ENCODE data around the gene WDR1. TPM values are rescaled to one million over a fixed set of nuclear protein-coding genes. Genes with fewer than 3 reads are reported as not detected.

Gene WDR1
- total and polyA plus RNA-seq, 2 donors (not counting 3 experiments of a cell fraction or from before 2014, with no cell fraction given) = 590 to 660 TPM

GRCh38 chr4:10045481-10045880 lies 71.1 kb downstream of the WDR1 start:
- POLR2A ChIA-PET = no interaction called here
- H3K9me1 ChIP-seq (replicated peaks; ENCODE audit: control insufficient read depth, extremely low read depth, insufficient read depth, low read length) = no peaks in the 10 kb centered on the region
- FAIRE-seq (no peak), DNase-seq (ENCODE audit: low read depth, low spot score) (no peak)
- dilution Hi-C loops (cut with MboI; ENCODE audit: extremely low pct_ligation_motif_present, low sequenced_read_pairs) = no loop called here
- no peak overlapping the region for H3K27ac ChIP-seq (ENCODE audit: insufficient read depth, low read depth, low read length)
- H3K36me3 ChIP-seq (ENCODE audit: control insufficient read depth in 2 of 2, extremely low read depth in 1 of 2, insufficient read depth in 2 of 2, low read length in 2 of 2) = no peaks in the 10 kb centered on the region
- no peaks in the 10 kb centered on the region for H3K4me1 ChIP-seq (ENCODE audit: control insufficient read depth, extremely low read depth, insufficient read depth, low read length)
- no peak overlapping the region for H3K4me2 ChIP-seq (ENCODE audit: insufficient read depth, low read length)
- H3K27me3 ChIP-seq (ENCODE audit: control insufficient read depth in 2 of 2, insufficient read depth in 2 of 2, low read length in 2 of 2) = peaks cover 0 to 7% of the 10 kb centered on the region in 2 experiments
- TF ChIP-seq, protein P1, sequence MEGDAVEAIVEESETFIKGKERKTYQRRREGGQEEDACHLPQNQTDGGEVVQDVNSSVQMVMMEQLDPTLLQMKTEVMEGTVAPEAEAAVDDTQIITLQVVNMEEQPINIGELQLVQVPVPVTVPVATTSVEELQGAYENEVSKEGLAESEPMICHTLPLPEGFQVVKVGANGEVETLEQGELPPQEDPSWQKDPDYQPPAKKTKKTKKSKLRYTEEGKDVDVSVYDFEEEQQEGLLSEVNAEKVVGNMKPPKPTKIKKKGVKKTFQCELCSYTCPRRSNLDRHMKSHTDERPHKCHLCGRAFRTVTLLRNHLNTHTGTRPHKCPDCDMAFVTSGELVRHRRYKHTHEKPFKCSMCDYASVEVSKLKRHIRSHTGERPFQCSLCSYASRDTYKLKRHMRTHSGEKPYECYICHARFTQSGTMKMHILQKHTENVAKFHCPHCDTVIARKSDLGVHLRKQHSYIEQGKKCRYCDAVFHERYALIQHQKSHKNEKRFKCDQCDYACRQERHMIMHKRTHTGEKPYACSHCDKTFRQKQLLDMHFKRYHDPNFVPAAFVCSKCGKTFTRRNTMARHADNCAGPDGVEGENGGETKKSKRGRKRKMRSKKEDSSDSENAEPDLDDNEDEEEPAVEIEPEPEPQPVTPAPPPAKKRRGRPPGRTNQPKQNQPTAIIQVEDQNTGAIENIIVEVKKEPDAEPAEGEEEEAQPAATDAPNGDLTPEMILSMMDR (IDR thresholded peaks at IDR 0.05; ENCODE audit: extremely low read depth in 1 of 2, insufficient read depth in 1 of 2, low read depth in 1 of 2, low read length in 2 of 2) = no peak
- no peak overlapping the region for H2AFZ ChIP-seq (ENCODE audit: low read depth, low read length)
- no TSS peak for BruUV-seq (replicated peaks)
- H3K79me2 ChIP-seq (ENCODE audit: control insufficient read depth, insufficient read depth, low read length) = no peaks in the 10 kb centered on the region
- no peaks in the 10 kb centered on the region for H4K20me1 ChIP-seq (replicated peaks; ENCODE audit: control insufficient read depth, extremely low read depth, insufficient read depth, low read length)
- no peak overlapping the region for H3K9ac ChIP-seq (replicated peaks; ENCODE audit: extremely low read depth, insufficient read depth, low read length)
- H3K4me3 ChIP-seq (replicated peaks in 1 of 3; ENCODE audit: insufficient read depth in 1 of 3, low read depth in 1 of 3, low read length in 3 of 3) = no peak overlapping the region
- intact Hi-C loops (cut with micrococcal nuclease) = no loop called here
- no peaks in the 10 kb centered on the region for H3K9me3 ChIP-seq (replicated peaks; ENCODE audit: control insufficient read depth, insufficient read depth, low read length)
- CTCF ChIA-PET = no interaction called here

GRCh38 chr4:10041036-10041435 lies 75.6 kb downstream of the WDR1 start:
- Histone ChIP-seq H3K4me2 (ENCODE audit: insufficient read depth, low read length) (no peak overlapping the region), H3K4me3 (replicated peaks in 1 of 3; ENCODE audit: insufficient read depth in 1 of 3, low read depth in 1 of 3, low read length in 3 of 3) (no peak overlapping the region), H4K20me1 (replicated peaks; ENCODE audit: control insufficient read depth, extremely low read depth, insufficient read depth, low read length) (no peaks in the 10 kb centered on the region), H3K4me1 (ENCODE audit: control insufficient read depth, extremely low read depth, insufficient read depth, low read length) (no peaks in the 10 kb centered on the region), H3K79me2 (ENCODE audit: control insufficient read depth, insufficient read depth, low read length) (no peaks in the 10 kb centered on the region), H3K27me3 (ENCODE audit: control insufficient read depth in 2 of 2, insufficient read depth in 2 of 2, low read length in 2 of 2) (peaks cover 0 to 8% of the 10 kb centered on the region in 2 experiments), H3K36me3 (ENCODE audit: control insufficient read depth in 2 of 2, extremely low read depth in 1 of 2, insufficient read depth in 2 of 2, low read length in 2 of 2) (no peaks in the 10 kb centered on the region), H3K27ac (ENCODE audit: insufficient read depth, low read depth, low read length) (no peak overlapping the region), H3K9me3 (replicated peaks; ENCODE audit: control insufficient read depth, insufficient read depth, low read length) (no peaks in the 10 kb centered on the region), H3K9ac (replicated peaks; ENCODE audit: extremely low read depth, insufficient read depth, low read length) (no peak overlapping the region), H2AFZ (ENCODE audit: low read depth, low read length) (no peak overlapping the region), H3K9me1 (replicated peaks; ENCODE audit: control insufficient read depth, extremely low read depth, insufficient read depth, low read length) (no peaks in the 10 kb centered on the region)
- no peak for FAIRE-seq
- no peak for DNase-seq (ENCODE audit: low read depth, low spot score)
- dilution Hi-C loops (cut with MboI; ENCODE audit: extremely low pct_ligation_motif_present, low sequenced_read_pairs) = no loop called here
- intact Hi-C loops (cut with micrococcal nuclease) = no loop called here
- ChIA-PET POLR2A (no interaction called here), CTCF (interaction anchor here (1.0 to 1.4 kb wide), 2 partner anchors 22 to 24 kb away, joined by 4 to 5 read pairs; no protein-coding TSS in a partner anchor)
- BruUV-seq (replicated peaks) = no TSS peak
- TF ChIP-seq JUN (IDR thresholded peaks at IDR 0.05; ENCODE audit: borderline replicate concordance, insufficient read depth, insufficient read length, low read depth) (no peak), MYC (IDR thresholded peaks at IDR 0.05; ENCODE audit: low read depth, low read length) (no peak), EZH2 (IDR thresholded peaks at IDR 0.05; ENCODE audit: borderline replicate concordance, low read depth, low read length, severe bottlenecking) (no peak), POLR2AphosphoS5 (IDR thresholded peaks at IDR 0.05; ENCODE audit: insufficient read depth, low read depth, low read length) (no peak), POLR2A (IDR thresholded peaks at IDR 0.05; ENCODE audit: low read depth, low read length) (no peak), FOS (IDR thresholded peaks at IDR 0.05; ENCODE audit: borderline replicate concordance, insufficient read depth, low read length) (no peak), GATA2 (IDR thresholded peaks at IDR 0.05; ENCODE audit: insufficient read depth, insufficient read length, low read depth, low read length) (no peak)
- TF ChIP-seq, protein P2, sequence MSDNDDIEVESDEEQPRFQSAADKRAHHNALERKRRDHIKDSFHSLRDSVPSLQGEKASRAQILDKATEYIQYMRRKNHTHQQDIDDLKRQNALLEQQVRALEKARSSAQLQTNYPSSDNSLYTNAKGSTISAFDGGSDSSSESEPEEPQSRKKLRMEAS (IDR thresholded peaks at IDR 0.05; ENCODE audit: insufficient read depth, insufficient read length) = no peak
- TF ChIP-seq, protein P1 (IDR thresholded peaks at IDR 0.05; ENCODE audit: extremely low read depth in 1 of 2, insufficient read depth in 1 of 2, low read depth in 1 of 2, low read length in 2 of 2) = no peak
